H9 (cell line): ENCODE measurements around the gene RBM33. TPM values are rescaled to one million over a fixed set of nuclear protein-coding genes. Genes with fewer than 3 reads are reported as not detected.

Experiments used
- DNase-seq: peaks from one replicate; pipeline ENCODE4 v3.0.0-alpha.2; 2017
- H2AFZ ChIP-seq: one replicate; pipeline ENCODE4 v1.6.1; 2013; ENCODE audit warnings: mild to moderate bottlenecking, low read length, control low read depth, moderate library complexity
- H2AK5ac ChIP-seq: 2 replicates; pipeline ENCODE4 v1.6.1; 2013; ENCODE audit warnings: low read length, control low read depth, mixed read lengths; ENCODE audit not compliant: insufficient read length
- H2BK120ac ChIP-seq: one replicate; pipeline ENCODE4 v1.6.1; 2013; ENCODE audit warnings: low read depth, mild to moderate bottlenecking, low read length, control low read depth, inconsistent platforms; ENCODE audit not compliant: poor library complexity, severe bottlenecking
- H2BK12ac ChIP-seq: 2 replicates; pipeline ENCODE4 v1.6.1; 2013; ENCODE audit warnings: low read length, control low read depth, mixed read lengths, low read depth; ENCODE audit not compliant: insufficient read length
- H2BK15ac ChIP-seq: 2 replicates; pipeline ENCODE4 v1.6.1; 2013; ENCODE audit warnings: low read depth, low read length, control low read depth
- H2BK20ac ChIP-seq: one replicate; pipeline ENCODE4 v1.6.1; 2013; ENCODE audit warnings: low read depth, mild to moderate bottlenecking, low read length, control low read depth, inconsistent platforms; ENCODE audit not compliant: poor library complexity, severe bottlenecking
- H2BK5ac ChIP-seq: 2 replicates; pipeline ENCODE4 v1.6.1; 2013; ENCODE audit warnings: low read length, control low read depth, mixed read lengths; ENCODE audit not compliant: insufficient read length
- H3K14ac ChIP-seq: 2 replicates; pipeline ENCODE4 v1.6.1; 2013; ENCODE audit warnings: low read length, control low read depth; ENCODE audit not compliant: insufficient read depth
- H3K18ac ChIP-seq: 2 replicates; pipeline ENCODE4 v1.6.1; 2013; ENCODE audit warnings: low read depth, mild to moderate bottlenecking, mixed read lengths, low read length, control low read depth; ENCODE audit not compliant: insufficient read length
- H3K23ac ChIP-seq: 2 replicates; pipeline ENCODE4 v1.6.1; 2013; ENCODE audit warnings: low read length, control low read depth, mixed read lengths, low read depth; ENCODE audit not compliant: insufficient read length
- H3K23me2 ChIP-seq: 2 replicates; pipeline ENCODE4 v1.6.1; 2013; ENCODE audit warnings: low read depth, mild to moderate bottlenecking, mixed read lengths, low read length, control low read depth; ENCODE audit not compliant: insufficient read length, poor library complexity, severe bottlenecking
- H3K27ac ChIP-seq: 2 replicates; pipeline ENCODE4 v1.5.1; 2013; ENCODE audit warnings: low read length, control low read depth, mixed read lengths, low read depth; ENCODE audit not compliant: insufficient read length
- H3K27me3 ChIP-seq: 2 replicates; pipeline ENCODE4 v1.6.1; 2013; ENCODE audit warnings: low read length, control low read depth, inconsistent platforms; ENCODE audit not compliant: insufficient read depth
- H3K4ac ChIP-seq: 2 replicates; pipeline ENCODE4 v1.6.1; 2013; ENCODE audit warnings: low read depth, mild to moderate bottlenecking, control low read depth, inconsistent platforms, low read length, moderate library complexity
- H3K4me1 ChIP-seq: 2 replicates; pipeline ENCODE4 v1.6.1; 2013; ENCODE audit warnings: low read length, control low read depth, inconsistent platforms; ENCODE audit not compliant: insufficient read depth
- H3K4me2 ChIP-seq: 2 replicates; pipeline ENCODE4 v1.6.1; 2013; ENCODE audit warnings: low read length, control low read depth, mixed read lengths; ENCODE audit not compliant: insufficient read length, insufficient read depth
- H3K56ac ChIP-seq: 2 replicates; pipeline ENCODE4 v1.6.1; 2013; ENCODE audit warnings: low read depth, mild to moderate bottlenecking, mixed read lengths, low read length, control low read depth; ENCODE audit not compliant: insufficient read length
- H3K79me1 ChIP-seq: 2 replicates; pipeline ENCODE4 v1.6.1; 2013; ENCODE audit warnings: low read depth, mild to moderate bottlenecking, moderate library complexity, low read length, control low read depth, inconsistent platforms; ENCODE audit not compliant: insufficient read depth, poor library complexity, severe bottlenecking
- H3K79me2 ChIP-seq: 2 replicates; pipeline ENCODE4 v1.6.1; 2013; ENCODE audit warnings: low read length, control low read depth, inconsistent platforms; ENCODE audit not compliant: insufficient read depth
- H3K9ac ChIP-seq: 2 replicates; pipeline ENCODE4 v1.6.1; 2013; ENCODE audit warnings: low read length, control low read depth, mixed read lengths; ENCODE audit not compliant: insufficient read length; ENCODE audit errors: extremely low read depth
- H3K9me3 ChIP-seq: one replicate; pipeline ENCODE4 v1.6.1; 2013; ENCODE audit warnings: low read depth, low read length, inconsistent platforms; ENCODE audit not compliant: control insufficient read depth
- H3T11ph ChIP-seq: one replicate; pipeline ENCODE4 v1.6.1; 2013; ENCODE audit warnings: mild to moderate bottlenecking, low read length, control low read depth, inconsistent platforms
- H4K20me1 ChIP-seq: one replicate; pipeline ENCODE4 v1.6.1; 2013; ENCODE audit not compliant: control insufficient read depth, insufficient read length, insufficient read depth
- H4K5ac ChIP-seq: 2 replicates; pipeline ENCODE4 v1.6.1; 2013; ENCODE audit warnings: low read depth, mild to moderate bottlenecking, mixed read lengths, low read length, control low read depth; ENCODE audit not compliant: insufficient read length
- H4K8ac ChIP-seq: replicated peaks from 2 replicates; pipeline ENCODE4 v1.6.1; 2013; ENCODE audit warnings: low read length, control low read depth, mixed read lengths, low read depth; ENCODE audit not compliant: insufficient read length
- H4K91ac ChIP-seq: 2 replicates; pipeline ENCODE4 v1.6.1; 2013; ENCODE audit warnings: low read depth, mild to moderate bottlenecking, moderate library complexity, mixed read lengths, low read length, control low read depth; ENCODE audit not compliant: insufficient read length
- H3K27ac Mint-ChIP-seq, 3 experiments: 2 replicates in 2 of 3; 3 replicates in 1 of 3; pipeline ENCODE4 v1.8.0; 2020 to 2021; ENCODE audit warnings: mixed read lengths in 3 of 3, mild to moderate bottlenecking in 1 of 3, moderate library complexity in 1 of 3
- H3K27me3 Mint-ChIP-seq: 2 replicates; pipeline ENCODE4 v1.8.0; 2021; ENCODE audit warnings: low read depth, mild to moderate bottlenecking, moderate library complexity, mixed read lengths
- H3K36me3 Mint-ChIP-seq, 3 experiments: 2 replicates in 2 of 3; 3 replicates in 1 of 3; pipeline ENCODE4 v1.8.0; 2020 to 2021; ENCODE audit warnings: low read depth in 3 of 3, mixed read lengths in 3 of 3; ENCODE audit not compliant: insufficient read depth in 1 of 3
- H3K4me1 Mint-ChIP-seq, 2 experiments: 2 replicates each; pipeline ENCODE4 v1.8.0; 2020; ENCODE audit warnings: mixed read lengths in 2 of 2
- H3K4me3 Mint-ChIP-seq, 2 experiments: 2 replicates in 1 of 2; 3 replicates in 1 of 2; pipeline ENCODE4 v1.8.0; 2020 to 2021; ENCODE audit warnings: mild to moderate bottlenecking in 2 of 2, mixed read lengths in 2 of 2, moderate library complexity in 1 of 2
- H3K9me3 Mint-ChIP-seq, 2 experiments: 2 replicates in 1 of 2; 3 replicates in 1 of 2; pipeline ENCODE4 v1.8.0; 2020; ENCODE audit warnings: mild to moderate bottlenecking in 2 of 2, mixed read lengths in 2 of 2, moderate library complexity in 1 of 2
- CTCF ChIP-seq: fragments of 200-600 bp; sonication (generic); conservative IDR thresholded peaks from 3 replicates; pipeline ENCODE4 v1.8.0; 2021; ENCODE audit warnings: antibody characterized with exemption, mild to moderate bottlenecking
- WGBS: extraction: QIAGEN DNeasy Blood & Tissue Kit; methylation state at CpG from one replicate; pipeline ENCODE4 v1.1.7; 2013; ENCODE audit warnings: missing lambda C conversion rate, low lambda C conversion rate, mixed read lengths; ENCODE audit not compliant: insufficient read length; ENCODE audit errors: extremely low coverage; 5-methylcytosine and 5-hydroxymethylcytosine counted together
- total RNA-seq: library from RNA; stranded (reverse); gene quantifications from 2 replicates; pipeline ENCODE4 v1.2.1, GENCODE V29; 2021

RBM33 gene
- total RNA-seq, 1 experiment from 2014 or later = 71.3 TPM

GRCh38 chr7:155670521-155670920 is 26.1 kb downstream of the RBM33 start:
- Histone ChIP-seq H4K5ac (no peak overlapping the region), H3K14ac (no peak overlapping the region), H3K56ac (no peak overlapping the region), H2BK15ac (no peak overlapping the region), H4K20me1 (no peaks in the 10 kb centered on the region), H2BK20ac (no peak overlapping the region), H3K79me2 (peaks cover 16% of the 10 kb centered on the region; the same call in 1 of the 2 replicates), H3K23me2 (no peaks in the 10 kb centered on the region), H3K18ac (no peak overlapping the region), H3K9ac (no peak overlapping the region), H3K27me3 (no peaks in the 10 kb centered on the region), H3K4me2 (no peak overlapping the region), H2BK5ac (no peak overlapping the region), H2BK12ac (no peak overlapping the region), H4K8ac (no peak overlapping the region), H3K27ac (no peak overlapping the region), H3K23ac (no peak overlapping the region), H2AK5ac (no peak overlapping the region), H3K4ac (no peak overlapping the region), H2BK120ac (no peak overlapping the region), H3K9me3 (no peaks in the 10 kb centered on the region), H4K91ac (no peak overlapping the region), H3T11ph (no peak overlapping the region), H2AFZ (no peak overlapping the region), H3K79me1 (peaks cover 13% of the 10 kb centered on the region), H3K4me1 (no peaks in the 10 kb centered on the region; the same call in 1 of the 2 replicates)
- peaks cover 11 to 14% of the 10 kb centered on the region in 2 experiments for H3K4me1 Mint-ChIP-seq
- H3K27ac Mint-ChIP-seq = peak overlapping the region in 2 of 3 experiments; percentile 8 to 58; a peak in 2 of 7 replicates
- H3K4me3 Mint-ChIP-seq = no peak overlapping the region
- WGBS = no CpG with 5 or more reads among the region's 5 CpGs
- H3K9me3 Mint-ChIP-seq = no peaks in the 10 kb centered on the region
- no peak for DNase-seq
- no peak for TF ChIP-seq CTCF
- H3K36me3 Mint-ChIP-seq = peaks cover 0 to 17% (median 15%) of the 10 kb centered on the region in 3 experiments; a peak in 4 of 7 replicates
- no peaks in the 10 kb centered on the region for H3K27me3 Mint-ChIP-seq
